HepG2 (cell line): ENCODE measurements around the gene STN1. TPM values are rescaled to one million over a fixed set of nuclear protein-coding genes. Genes with fewer than 3 reads are reported as not detected.

ENCODE experiments used
- ARNTL ChIP-seq: sonication (generic); formaldehyde crosslinking; IDR thresholded peaks from 2 replicates; pipeline ENCODE4 v1.4.0; 2020; ENCODE audit warnings: mild to moderate bottlenecking, missing genetic modification reagents
- CBX5 ChIP-seq: sonication (generic); formaldehyde crosslinking; IDR thresholded peaks from 2 replicates; pipeline ENCODE4 v1.4.0; 2020; ENCODE audit warnings: missing genetic modification reagents, borderline replicate concordance
- HDAC2 ChIP-seq: sonication (generic); formaldehyde crosslinking; IDR thresholded peaks from 2 replicates; pipeline ENCODE4 v1.4.0; 2020; ENCODE audit warnings: missing genetic modification reagents
- HIVEP1 ChIP-seq: sonication (generic); formaldehyde crosslinking; IDR thresholded peaks from 2 replicates; pipeline ENCODE4 v1.4.0; 2020; ENCODE audit warnings: mild to moderate bottlenecking, missing genetic modification reagents
- KLF12 ChIP-seq: sonication (generic); formaldehyde crosslinking; IDR thresholded peaks from 2 replicates; pipeline ENCODE4 v1.4.0; 2020; ENCODE audit warnings: missing genetic modification reagents, borderline replicate concordance
- MXI1 ChIP-seq: IDR thresholded peaks from 3 replicates; pipeline ENCODE4 v1.6.1; 2012; ENCODE audit warnings: low read depth, low read length, inconsistent platforms, borderline replicate concordance
- TMF1 ChIP-seq: sonication (generic); formaldehyde crosslinking; IDR thresholded peaks from 2 replicates; pipeline ENCODE4 v1.8.1; 2022; ENCODE audit warnings: low read depth, missing genetic modification reagents
- WIZ ChIP-seq: sonication (generic); formaldehyde crosslinking; IDR thresholded peaks from 2 replicates; pipeline ENCODE4 v1.5.1; 2020; ENCODE audit warnings: mild to moderate bottlenecking, missing genetic modification reagents
- XBP1 ChIP-seq: sonication (generic); formaldehyde crosslinking; IDR thresholded peaks from 2 replicates; pipeline ENCODE4 v1.5.0; 2020; ENCODE audit warnings: missing genetic modification reagents
- ZMAT3 ChIP-seq: sonication (generic); formaldehyde crosslinking; conservative IDR thresholded peaks from 2 replicates; pipeline ENCODE4 v1.7.0; 2021; ENCODE audit warnings: missing genetic modification reagents
- ZNF17 ChIP-seq: sonication (generic); formaldehyde crosslinking; IDR thresholded peaks from 2 replicates; pipeline ENCODE4 v1.5.0; 2020; ENCODE audit warnings: mild to moderate bottlenecking, missing genetic modification reagents
- ZNF543 ChIP-seq: sonication (generic); formaldehyde crosslinking; IDR thresholded peaks from 2 replicates; pipeline ENCODE4 v1.4.0; 2020; ENCODE audit warnings: mild to moderate bottlenecking, missing genetic modification reagents
- ZNF629 ChIP-seq: sonication (generic); formaldehyde crosslinking; conservative IDR thresholded peaks from 2 replicates; pipeline ENCODE4 v1.5.0; 2020; ENCODE audit warnings: missing genetic modification reagents
- ZNF7 ChIP-seq: IDR thresholded peaks from 2 replicates; pipeline ENCODE4 v1.6.1; 2016; ENCODE audit warnings: missing biosample characterization, missing genetic modification reagents
- ZNF724P ChIP-seq: sonication (generic); formaldehyde crosslinking; IDR thresholded peaks from 2 replicates; pipeline ENCODE4 v1.8.0; 2022; ENCODE audit warnings: missing genetic modification reagents, borderline replicate concordance
- ZSCAN22 ChIP-seq: sonication (generic); formaldehyde crosslinking; IDR thresholded peaks from 2 replicates; pipeline ENCODE4 v1.4.0; 2020; ENCODE audit warnings: mild to moderate bottlenecking, missing genetic modification reagents
- polyA plus RNA-seq, 8 experiments: library from polyadenylated mRNA; depleted of rRNA in 3 of 8; stranded (reverse) in 7 of 8; unstranded in 1 of 8; fragments of >200 nt; fragmentation: Illumina TruSeq in 4 of 8; extraction: Trizol in 4 of 8; gene quantifications; 2 replicates each; pipeline versions ENCODE4 v1.2.1 to v1.2.3, GENCODE V29; 2011 to 2016; ENCODE audit warnings: low read depth in 4 of 8, missing spikeins in 1 of 8, mixed read lengths in 1 of 8; ENCODE audit not compliant: insufficient read depth in 1 of 8
- total RNA-seq, 5 experiments: library from RNA; depleted of rRNA; stranded (reverse); fragments of >200 nt; fragmentation: Illumina TruSeq; extraction: Trizol; gene quantifications; 2 replicates each; pipeline ENCODE4 v1.2.3, GENCODE V29; 2016; ENCODE audit warnings: low read depth in 1 of 5
- TF ChIP-seq, protein P1 (sequence below): sonication (generic); formaldehyde crosslinking; IDR thresholded peaks from 2 replicates; pipeline ENCODE4 v1.4.0; 2020; ENCODE audit warnings: missing genetic modification reagents, mild to moderate bottlenecking, borderline replicate concordance
- TF ChIP-seq, protein P2 (sequence below): IDR thresholded peaks from 2 replicates; pipeline ENCODE4 v1.6.1; 2016; ENCODE audit warnings: missing genetic modification reagents, missing compliant biosample characterization
- TF ChIP-seq, protein P3 (sequence below): sonication (generic); formaldehyde crosslinking; IDR thresholded peaks from 2 replicates; pipeline ENCODE4 v1.4.0; 2020; ENCODE audit warnings: missing genetic modification reagents
- TF ChIP-seq, protein P4 (sequence below): IDR thresholded peaks from 2 replicates; pipeline ENCODE4 v1.6.1; 2016; ENCODE audit warnings: control low read depth
- TF ChIP-seq, protein P5 (sequence below): sonication (generic); formaldehyde crosslinking; IDR thresholded peaks from 2 replicates; pipeline ENCODE4; 2020; ENCODE audit warnings: missing genetic modification reagents, mild to moderate bottlenecking, borderline replicate concordance

Gene STN1
- total and polyA plus RNA-seq, 2 of the 13 experiments (the other 11 are each of a cell fraction or from before 2014, with no cell fraction given) = 17.6 to 22.7 TPM

DNA sequence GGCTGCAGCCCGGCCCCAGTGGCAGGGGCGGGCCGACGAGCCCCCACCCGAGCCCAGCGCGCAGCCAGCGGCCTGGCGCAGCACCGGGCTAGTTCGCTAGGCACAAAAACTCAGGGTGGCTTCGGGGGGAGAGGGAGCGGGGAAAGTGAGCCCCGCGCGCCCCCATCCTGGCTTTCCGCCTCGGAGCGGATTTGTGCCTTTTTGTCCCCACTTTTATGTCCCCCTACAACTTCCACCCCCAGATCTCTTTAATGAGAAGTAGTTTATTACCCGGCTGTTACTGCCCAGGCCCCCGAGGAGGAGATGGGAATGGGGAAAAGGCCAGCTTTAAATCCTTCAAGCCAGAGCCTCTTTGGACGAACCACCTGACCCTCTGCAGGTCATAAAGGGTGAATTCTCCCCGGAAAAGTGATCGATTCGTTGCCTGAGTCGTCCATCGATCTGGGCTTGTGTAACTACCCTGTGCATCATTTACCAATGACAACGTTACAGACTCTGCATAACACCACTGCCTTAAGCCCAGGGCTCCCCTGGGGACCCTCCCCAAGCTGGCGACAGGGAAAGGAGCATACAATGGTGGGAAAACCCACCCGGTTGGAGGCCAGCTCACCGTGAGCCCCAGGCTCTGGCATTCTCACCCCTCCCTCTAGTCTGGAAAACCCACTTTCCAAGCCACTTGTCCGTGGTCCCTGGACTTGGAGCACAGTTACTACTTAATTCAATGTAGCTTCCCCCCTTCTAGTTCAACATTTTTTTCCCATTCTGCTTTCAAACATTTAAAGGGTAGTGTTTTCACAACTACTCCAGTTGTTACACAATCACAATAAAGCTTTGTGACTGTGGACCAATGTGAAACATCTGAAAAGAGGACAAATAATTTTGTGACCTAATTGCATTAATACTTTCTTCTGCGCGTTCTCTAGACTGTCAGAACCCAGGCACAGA lies 61.9 kb downstream of the STN1 start (continued):
- TF ChIP-seq MXI1 (no peak), XBP1 (no peak), ZNF543 (no peak), ZNF724P (CRISPR knock-in tag) (no peak), CBX5 (CRISPR knock-in tag) (no peak; the same call in 1 of the 2 replicates), ZMAT3 (0 out of 2 replicates have a peak, but pooled peaks have one; percentile 52), TMF1 (no peak), ZSCAN22 (CRISPR knock-in tag) (no peak), ZNF17 (CRISPR knock-in tag) (no peak), ZNF7 (CRISPR knock-in tag) (no peak), ZNF629 (CRISPR knock-in tag) (no peak), HIVEP1 (CRISPR knock-in tag) (no peak), KLF12 (no peak), HDAC2 (CRISPR knock-in tag) (peak; percentile 81), ARNTL (peak; percentile 52; the same call in 1 of the 2 replicates), WIZ (CRISPR knock-in tag) (no peak)
- TF ChIP-seq, protein P1, sequence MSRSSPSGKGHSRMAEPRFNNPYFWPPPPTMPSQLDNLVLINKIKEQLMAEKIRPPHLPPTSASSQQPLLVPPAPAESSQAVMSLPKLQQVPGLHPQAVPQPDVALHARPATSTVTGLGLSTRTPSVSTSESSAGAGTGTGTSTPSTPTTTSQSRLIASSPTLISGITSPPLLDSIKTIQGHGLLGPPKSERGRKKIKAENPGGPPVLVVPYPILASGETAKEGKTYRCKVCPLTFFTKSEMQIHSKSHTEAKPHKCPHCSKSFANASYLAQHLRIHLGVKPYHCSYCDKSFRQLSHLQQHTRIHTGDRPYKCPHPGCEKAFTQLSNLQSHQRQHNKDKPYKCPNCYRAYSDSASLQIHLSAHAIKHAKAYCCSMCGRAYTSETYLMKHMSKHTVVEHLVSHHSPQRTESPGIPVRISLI (CRISPR knock-in tag) = no peak; the same call in 1 of the 2 replicates
- TF ChIP-seq, protein P2, sequence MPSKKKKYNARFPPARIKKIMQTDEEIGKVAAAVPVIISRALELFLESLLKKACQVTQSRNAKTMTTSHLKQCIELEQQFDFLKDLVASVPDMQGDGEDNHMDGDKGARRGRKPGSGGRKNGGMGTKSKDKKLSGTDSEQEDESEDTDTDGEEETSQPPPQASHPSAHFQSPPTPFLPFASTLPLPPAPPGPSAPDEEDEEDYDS (CRISPR knock-in tag) = peak; percentile 68
- TF ChIP-seq, protein P3, sequence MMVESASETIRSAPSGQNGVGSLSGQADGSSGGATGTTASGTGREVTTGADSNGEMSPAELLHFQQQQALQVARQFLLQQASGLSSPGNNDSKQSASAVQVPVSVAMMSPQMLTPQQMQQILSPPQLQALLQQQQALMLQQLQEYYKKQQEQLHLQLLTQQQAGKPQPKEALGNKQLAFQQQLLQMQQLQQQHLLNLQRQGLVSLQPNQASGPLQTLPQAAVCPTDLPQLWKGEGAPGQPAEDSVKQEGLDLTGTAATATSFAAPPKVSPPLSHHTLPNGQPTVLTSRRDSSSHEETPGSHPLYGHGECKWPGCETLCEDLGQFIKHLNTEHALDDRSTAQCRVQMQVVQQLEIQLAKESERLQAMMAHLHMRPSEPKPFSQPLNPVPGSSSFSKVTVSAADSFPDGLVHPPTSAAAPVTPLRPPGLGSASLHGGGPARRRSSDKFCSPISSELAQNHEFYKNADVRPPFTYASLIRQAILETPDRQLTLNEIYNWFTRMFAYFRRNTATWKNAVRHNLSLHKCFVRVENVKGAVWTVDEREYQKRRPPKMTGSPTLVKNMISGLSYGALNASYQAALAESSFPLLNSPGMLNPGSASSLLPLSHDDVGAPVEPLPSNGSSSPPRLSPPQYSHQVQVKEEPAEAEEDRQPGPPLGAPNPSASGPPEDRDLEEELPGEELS = peak; percentile 82
- TF ChIP-seq, protein P4, sequence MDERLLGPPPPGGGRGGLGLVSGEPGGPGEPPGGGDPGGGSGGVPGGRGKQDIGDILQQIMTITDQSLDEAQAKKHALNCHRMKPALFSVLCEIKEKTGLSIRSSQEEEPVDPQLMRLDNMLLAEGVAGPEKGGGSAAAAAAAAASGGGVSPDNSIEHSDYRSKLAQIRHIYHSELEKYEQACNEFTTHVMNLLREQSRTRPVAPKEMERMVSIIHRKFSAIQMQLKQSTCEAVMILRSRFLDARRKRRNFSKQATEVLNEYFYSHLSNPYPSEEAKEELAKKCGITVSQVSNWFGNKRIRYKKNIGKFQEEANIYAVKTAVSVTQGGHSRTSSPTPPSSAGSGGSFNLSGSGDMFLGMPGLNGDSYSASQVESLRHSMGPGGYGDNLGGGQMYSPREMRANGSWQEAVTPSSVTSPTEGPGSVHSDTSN (CRISPR knock-in tag) = no peak
- TF ChIP-seq, protein P5, sequence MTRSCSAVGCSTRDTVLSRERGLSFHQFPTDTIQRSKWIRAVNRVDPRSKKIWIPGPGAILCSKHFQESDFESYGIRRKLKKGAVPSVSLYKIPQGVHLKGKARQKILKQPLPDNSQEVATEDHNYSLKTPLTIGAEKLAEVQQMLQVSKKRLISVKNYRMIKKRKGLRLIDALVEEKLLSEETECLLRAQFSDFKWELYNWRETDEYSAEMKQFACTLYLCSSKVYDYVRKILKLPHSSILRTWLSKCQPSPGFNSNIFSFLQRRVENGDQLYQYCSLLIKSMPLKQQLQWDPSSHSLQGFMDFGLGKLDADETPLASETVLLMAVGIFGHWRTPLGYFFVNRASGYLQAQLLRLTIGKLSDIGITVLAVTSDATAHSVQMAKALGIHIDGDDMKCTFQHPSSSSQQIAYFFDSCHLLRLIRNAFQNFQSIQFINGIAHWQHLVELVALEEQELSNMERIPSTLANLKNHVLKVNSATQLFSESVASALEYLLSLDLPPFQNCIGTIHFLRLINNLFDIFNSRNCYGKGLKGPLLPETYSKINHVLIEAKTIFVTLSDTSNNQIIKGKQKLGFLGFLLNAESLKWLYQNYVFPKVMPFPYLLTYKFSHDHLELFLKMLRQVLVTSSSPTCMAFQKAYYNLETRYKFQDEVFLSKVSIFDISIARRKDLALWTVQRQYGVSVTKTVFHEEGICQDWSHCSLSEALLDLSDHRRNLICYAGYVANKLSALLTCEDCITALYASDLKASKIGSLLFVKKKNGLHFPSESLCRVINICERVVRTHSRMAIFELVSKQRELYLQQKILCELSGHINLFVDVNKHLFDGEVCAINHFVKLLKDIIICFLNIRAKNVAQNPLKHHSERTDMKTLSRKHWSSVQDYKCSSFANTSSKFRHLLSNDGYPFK (CRISPR knock-in tag) = no peak
